K562 (cell line): ENCODE measurements around the gene DNAH3. TPM values are rescaled to one million over a fixed set of nuclear protein-coding genes. Genes with fewer than 3 reads are reported as not detected.

Source experiments
- DACH1 ChIP-seq: fragments of 450-650 bp; IDR thresholded peaks from 2 replicates; pipeline ENCODE4 v1.6.1; 2018; ENCODE audit not compliant: partially characterized antibody
- LCOR ChIP-seq: sonication (generic); formaldehyde crosslinking; IDR thresholded peaks from 2 replicates; pipeline ENCODE4 v1.8.0; 2022; ENCODE audit warnings: mild to moderate bottlenecking, missing genetic modification reagents
- MBD2 ChIP-seq: sonication (generic); IDR thresholded peaks from 2 replicates; pipeline ENCODE4 v1.6.1; 2016; ENCODE audit warnings: low read depth, borderline replicate concordance
- MEF2A ChIP-seq: IDR thresholded peaks from 2 replicates; pipeline ENCODE4 v1.6.1; 2011; ENCODE audit warnings: low read depth, mild to moderate bottlenecking, low read length, moderate library complexity; ENCODE audit not compliant: control insufficient read depth
- MTF1 ChIP-seq: fragments of 250-450 bp; sonication (Bioruptor Pico); IDR thresholded peaks from 2 replicates; pipeline ENCODE4 v1.9.0; 2021; ENCODE audit warnings: moderate library complexity, mild to moderate bottlenecking, inconsistent platforms, borderline replicate concordance
- NFRKB ChIP-seq: fragments of 450-650 bp; IDR thresholded peaks from 2 replicates; pipeline ENCODE4 v1.6.1; 2016; ENCODE audit warnings: low read depth
- NFXL1 ChIP-seq: fragments of 450-650 bp; formaldehyde crosslinking; IDR thresholded peaks from 2 replicates; pipeline ENCODE4 v1.4.0; 2021; ENCODE audit warnings: mild to moderate bottlenecking
- RBM22 ChIP-seq: fragments of 200-400 bp; formaldehyde crosslinking; IDR thresholded peaks from 2 replicates; pipeline ENCODE4 v1.6.1; 2018; ENCODE audit warnings: low read length, low read depth; ENCODE audit not compliant: poor library complexity, severe bottlenecking
- SNIP1 ChIP-seq: fragments of 450-650 bp; IDR thresholded peaks from 2 replicates; pipeline ENCODE4 v1.7.1; 2017; ENCODE audit warnings: low read depth, mild to moderate bottlenecking
- SP2 ChIP-seq: IDR thresholded peaks from 2 replicates; pipeline ENCODE4 v1.6.1; 2011; ENCODE audit warnings: mild to moderate bottlenecking, low read depth, low read length, moderate library complexity; ENCODE audit not compliant: poor library complexity, severe bottlenecking; ENCODE audit errors: extremely low read depth
- SRSF9 ChIP-seq: fragments of 200-400 bp; formaldehyde crosslinking; IDR thresholded peaks from 2 replicates; pipeline ENCODE4 v1.6.1; 2017; ENCODE audit warnings: low read depth, low read length, borderline replicate concordance
- ZC3H4 ChIP-seq: sonication (generic); formaldehyde crosslinking; IDR thresholded peaks from 2 replicates; pipeline ENCODE4 v1.9.0; 2021; ENCODE audit warnings: missing genetic modification reagents, borderline replicate concordance
- ZC3H8 ChIP-seq: fragments of 450-650 bp; IDR thresholded peaks from 2 replicates; pipeline ENCODE4 v1.6.1; 2017
- polyA plus RNA-seq, 8 experiments: library from polyadenylated mRNA; depleted of rRNA in 4 of 8; stranded (reverse) in 5 of 8; unstranded in 3 of 8; fragments of >200 nt; fragmentation: Nextera tagmentation in 2 of 8; fragmentation: Illumina TruSeq in 1 of 8; extraction: Ambion mirVana in 2 of 8; extraction: Trizol in 1 of 8; gene quantifications; 2 replicates each; pipeline versions ENCODE4 v1.2.1 to v1.2.3, GENCODE V29; 2011 to 2014; ENCODE audit warnings: inconsistent platforms in 1 of 8, missing spikeins in 1 of 8
- total RNA-seq, 7 experiments: library from RNA; depleted of rRNA in 6 of 7; stranded (reverse); fragments of >200 nt in 6 of 7; fragmentation: Illumina TruSeq in 2 of 7; extraction: Trizol in 2 of 7; gene quantifications; 2 replicates each; pipeline versions ENCODE4 v1.2.1 to v1.2.3, GENCODE V29; 2011 to 2021; ENCODE audit warnings: low replicate concordance in 1 of 7
- TF ChIP-seq, protein P1 (sequence below): fragments of 450-650 bp; IDR thresholded peaks from 2 replicates; pipeline ENCODE4 v1.6.1; 2018; ENCODE audit warnings: mild to moderate bottlenecking, low read depth; ENCODE audit not compliant: partially characterized antibody
- TF ChIP-seq, protein P2 (sequence below): sonication (generic); formaldehyde crosslinking; IDR thresholded peaks from 2 replicates; pipeline ENCODE4 v1.8.1; 2022; ENCODE audit warnings: missing genetic modification reagents
- TF ChIP-seq, protein P3 (sequence below), 2 experiments: fragments of 150-350 bp in 1 of 2; IDR thresholded peaks; 2 replicates each; pipeline ENCODE4 v1.6.1; 2012 to 2016; ENCODE audit warnings: low read depth in 2 of 2, low read length in 2 of 2, mild to moderate bottlenecking in 1 of 2, moderate library complexity in 1 of 2
- TF ChIP-seq, protein P4 (sequence below): IDR thresholded peaks from 2 replicates; pipeline ENCODE4 v1.6.1; 2014; ENCODE audit warnings: antibody characterized with exemption
- TF ChIP-seq, protein P5 (sequence below): fragments of 450-650 bp; formaldehyde crosslinking; IDR thresholded peaks from 2 replicates; pipeline ENCODE4 v1.4.0; 2020; ENCODE audit warnings: mild to moderate bottlenecking, mixed read lengths

DNAH3 gene
- total and polyA plus RNA-seq, 9 of the 15 experiments (the other 6 are each of a cell fraction or from before 2014, with no cell fraction given): 0.32 to 0.84 (median 0.44) TPM

DNA sequence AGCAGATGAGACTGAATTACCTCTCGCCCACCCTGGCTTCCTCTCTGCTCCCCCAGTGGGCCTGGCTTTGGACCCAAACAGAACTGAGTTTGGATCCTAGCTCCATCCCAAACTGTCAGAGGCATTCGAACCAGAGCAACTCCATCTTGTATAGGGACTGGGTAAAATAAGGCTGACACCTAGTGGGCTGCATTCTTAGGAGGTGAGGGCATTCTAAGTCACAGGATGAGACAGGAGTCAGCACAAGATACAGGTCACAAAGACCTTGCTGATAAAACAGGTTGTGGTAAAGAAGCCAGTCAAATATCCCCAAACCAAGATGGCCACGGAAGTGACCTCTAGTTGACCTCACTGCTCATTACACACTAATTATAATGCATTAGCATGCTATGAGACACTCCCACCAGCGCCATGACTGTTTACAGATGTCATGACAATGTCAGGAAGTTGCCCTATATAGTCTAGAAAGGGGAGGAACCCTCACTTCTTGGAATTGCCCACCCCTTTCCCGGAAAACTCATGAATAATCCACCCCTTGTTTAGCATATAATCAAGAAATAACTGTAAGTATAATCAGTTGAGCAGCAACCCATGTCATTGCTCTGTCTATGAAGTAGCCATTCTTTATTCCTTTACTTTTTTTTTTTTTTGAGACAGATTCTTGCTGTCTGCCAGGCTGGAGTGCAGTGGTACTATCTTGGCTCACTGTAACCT lies 205.6 kb downstream of the DNAH3 start (continued):
- TF ChIP-seq, protein P1, sequence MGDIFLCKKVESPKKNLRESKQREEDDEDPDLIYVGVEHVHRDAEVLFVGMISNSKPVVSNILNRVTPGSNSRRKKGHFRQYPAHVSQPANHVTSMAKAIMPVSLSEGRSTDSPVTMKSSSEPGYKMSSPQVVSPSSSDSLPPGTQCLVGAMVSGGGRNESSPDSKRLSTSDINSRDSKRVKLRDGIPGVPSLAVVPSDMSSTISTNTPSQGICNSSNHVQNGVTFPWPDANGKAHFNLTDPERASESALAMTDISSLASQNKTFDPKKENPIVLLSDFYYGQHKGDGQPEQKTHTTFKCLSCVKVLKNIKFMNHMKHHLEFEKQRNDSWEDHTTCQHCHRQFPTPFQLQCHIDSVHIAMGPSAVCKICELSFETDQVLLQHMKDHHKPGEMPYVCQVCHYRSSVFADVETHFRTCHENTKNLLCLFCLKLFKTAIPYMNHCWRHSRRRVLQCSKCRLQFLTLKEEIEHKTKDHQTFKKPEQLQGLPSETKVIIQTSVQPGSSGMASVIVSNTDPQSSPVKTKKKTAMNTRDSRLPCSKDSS: no peak
- TF ChIP-seq SP2: no peak
- TF ChIP-seq, protein P2, sequence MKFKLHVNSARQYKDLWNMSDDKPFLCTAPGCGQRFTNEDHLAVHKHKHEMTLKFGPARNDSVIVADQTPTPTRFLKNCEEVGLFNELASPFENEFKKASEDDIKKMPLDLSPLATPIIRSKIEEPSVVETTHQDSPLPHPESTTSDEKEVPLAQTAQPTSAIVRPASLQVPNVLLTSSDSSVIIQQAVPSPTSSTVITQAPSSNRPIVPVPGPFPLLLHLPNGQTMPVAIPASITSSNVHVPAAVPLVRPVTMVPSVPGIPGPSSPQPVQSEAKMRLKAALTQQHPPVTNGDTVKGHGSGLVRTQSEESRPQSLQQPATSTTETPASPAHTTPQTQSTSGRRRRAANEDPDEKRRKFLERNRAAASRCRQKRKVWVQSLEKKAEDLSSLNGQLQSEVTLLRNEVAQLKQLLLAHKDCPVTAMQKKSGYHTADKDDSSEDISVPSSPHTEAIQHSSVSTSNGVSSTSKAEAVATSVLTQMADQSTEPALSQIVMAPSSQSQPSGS (CRISPR knock-in tag): no peak
- TF ChIP-seq, protein P3, sequence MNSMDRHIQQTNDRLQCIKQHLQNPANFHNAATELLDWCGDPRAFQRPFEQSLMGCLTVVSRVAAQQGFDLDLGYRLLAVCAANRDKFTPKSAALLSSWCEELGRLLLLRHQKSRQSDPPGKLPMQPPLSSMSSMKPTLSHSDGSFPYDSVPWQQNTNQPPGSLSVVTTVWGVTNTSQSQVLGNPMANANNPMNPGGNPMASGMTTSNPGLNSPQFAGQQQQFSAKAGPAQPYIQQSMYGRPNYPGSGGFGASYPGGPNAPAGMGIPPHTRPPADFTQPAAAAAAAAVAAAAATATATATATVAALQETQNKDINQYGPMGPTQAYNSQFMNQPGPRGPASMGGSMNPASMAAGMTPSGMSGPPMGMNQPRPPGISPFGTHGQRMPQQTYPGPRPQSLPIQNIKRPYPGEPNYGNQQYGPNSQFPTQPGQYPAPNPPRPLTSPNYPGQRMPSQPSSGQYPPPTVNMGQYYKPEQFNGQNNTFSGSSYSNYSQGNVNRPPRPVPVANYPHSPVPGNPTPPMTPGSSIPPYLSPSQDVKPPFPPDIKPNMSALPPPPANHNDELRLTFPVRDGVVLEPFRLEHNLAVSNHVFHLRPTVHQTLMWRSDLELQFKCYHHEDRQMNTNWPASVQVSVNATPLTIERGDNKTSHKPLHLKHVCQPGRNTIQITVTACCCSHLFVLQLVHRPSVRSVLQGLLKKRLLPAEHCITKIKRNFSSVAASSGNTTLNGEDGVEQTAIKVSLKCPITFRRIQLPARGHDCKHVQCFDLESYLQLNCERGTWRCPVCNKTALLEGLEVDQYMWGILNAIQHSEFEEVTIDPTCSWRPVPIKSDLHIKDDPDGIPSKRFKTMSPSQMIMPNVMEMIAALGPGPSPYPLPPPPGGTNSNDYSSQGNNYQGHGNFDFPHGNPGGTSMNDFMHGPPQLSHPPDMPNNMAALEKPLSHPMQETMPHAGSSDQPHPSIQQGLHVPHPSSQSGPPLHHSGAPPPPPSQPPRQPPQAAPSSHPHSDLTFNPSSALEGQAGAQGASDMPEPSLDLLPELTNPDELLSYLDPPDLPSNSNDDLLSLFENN (IDR thresholded peaks at IDR 0.05; ENCODE audit: low read depth in 2 of 2, low read length in 2 of 2): no peak
- TF ChIP-seq NFXL1 (CRISPR knock-in tag): peak; percentile 99
- TF ChIP-seq, protein P4, sequence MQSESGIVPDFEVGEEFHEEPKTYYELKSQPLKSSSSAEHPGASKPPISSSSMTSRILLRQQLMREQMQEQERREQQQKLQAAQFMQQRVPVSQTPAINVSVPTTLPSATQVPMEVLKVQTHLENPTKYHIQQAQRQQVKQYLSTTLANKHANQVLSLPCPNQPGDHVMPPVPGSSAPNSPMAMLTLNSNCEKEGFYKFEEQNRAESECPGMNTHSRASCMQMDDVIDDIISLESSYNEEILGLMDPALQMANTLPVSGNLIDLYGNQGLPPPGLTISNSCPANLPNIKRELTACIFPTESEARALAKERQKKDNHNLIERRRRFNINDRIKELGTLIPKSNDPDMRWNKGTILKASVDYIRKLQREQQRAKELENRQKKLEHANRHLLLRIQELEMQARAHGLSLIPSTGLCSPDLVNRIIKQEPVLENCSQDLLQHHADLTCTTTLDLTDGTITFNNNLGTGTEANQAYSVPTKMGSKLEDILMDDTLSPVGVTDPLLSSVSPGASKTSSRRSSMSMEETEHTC: no peak
- TF ChIP-seq MEF2A: no peak
- no peak for TF ChIP-seq SNIP1
- TF ChIP-seq, protein P5, sequence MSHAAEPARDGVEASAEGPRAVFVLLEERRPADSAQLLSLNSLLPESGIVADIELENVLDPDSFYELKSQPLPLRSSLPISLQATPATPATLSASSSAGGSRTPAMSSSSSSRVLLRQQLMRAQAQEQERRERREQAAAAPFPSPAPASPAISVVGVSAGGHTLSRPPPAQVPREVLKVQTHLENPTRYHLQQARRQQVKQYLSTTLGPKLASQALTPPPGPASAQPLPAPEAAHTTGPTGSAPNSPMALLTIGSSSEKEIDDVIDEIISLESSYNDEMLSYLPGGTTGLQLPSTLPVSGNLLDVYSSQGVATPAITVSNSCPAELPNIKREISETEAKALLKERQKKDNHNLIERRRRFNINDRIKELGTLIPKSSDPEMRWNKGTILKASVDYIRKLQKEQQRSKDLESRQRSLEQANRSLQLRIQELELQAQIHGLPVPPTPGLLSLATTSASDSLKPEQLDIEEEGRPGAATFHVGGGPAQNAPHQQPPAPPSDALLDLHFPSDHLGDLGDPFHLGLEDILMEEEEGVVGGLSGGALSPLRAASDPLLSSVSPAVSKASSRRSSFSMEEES (CRISPR knock-in tag): peak; percentile 92
- TF ChIP-seq DACH1: no peak
- TF ChIP-seq ZC3H8: no peak
- TF ChIP-seq MTF1: peak; percentile 98
- TF ChIP-seq LCOR (CRISPR knock-in tag): no peak
- TF ChIP-seq SRSF9: no peak
- peak; percentile 59; the same call in 1 of the 2 replicates for TF ChIP-seq NFRKB
- no peak for TF ChIP-seq MBD2
- TF ChIP-seq RBM22: no peak
- no peak for TF ChIP-seq ZC3H4 (CRISPR knock-in tag)
